Right hindlimb (tissue), 1 donor: Measurements from ENCODE around the gene OLFML2B.

Experiments used
- DNase-seq: peaks from one replicate; pipeline ENCODE4 v3.0.0-alpha.2; 2018

OLFML2B gene

GRCh38 chr1:161973924-161974845 lies 49.5 kb downstream of the OLFML2B start:
- peak; percentile 72 for DNase-seq

- DNase-seq: no peak
These were observed 50.8 kb downstream of the OLFML2B start for GRCh38 chr1:161972828-161973227.

- DNase-seq: no peak
These were observed 53.0 kb downstream of the OLFML2B start for GRCh38 chr1:161970633-161971032.

- no peak for DNase-seq
These were observed 53.6 kb downstream of the OLFML2B start for GRCh38 chr1:161970036-161970435.

GRCh38 chr1:161966067-161966466 lies 57.6 kb downstream of the OLFML2B start:
- DNase-seq: no peak

GRCh38 chr1:161962091-161962887 lies 61.4 kb downstream of the OLFML2B start:
- DNase-seq: no peak

GRCh38 chr1:161958425-161958824 lies 65.2 kb downstream of the OLFML2B start:
- no peak for DNase-seq

GRCh38 chr1:161956930-161957329 lies 66.7 kb downstream of the OLFML2B start:
- DNase-seq: no peak

GRCh38 chr1:161956097-161956496 lies 67.6 kb downstream of the OLFML2B start:
- DNase-seq: peak; percentile 86

GRCh38 chr1:161955606-161956005 lies 68.1 kb downstream of the OLFML2B start:
- no peak for DNase-seq

- DNase-seq: no peak
These were observed 69.2 kb downstream of the OLFML2B start for GRCh38 chr1:161954466-161954865.

GRCh38 chr1:161954050-161954449 lies 69.6 kb downstream of the OLFML2B start:
- DNase-seq: no peak

GRCh38 chr1:161953256-161953920 lies 70.3 kb downstream of the OLFML2B start:
- no peak for DNase-seq

- DNase-seq: no peak
These were observed 71.0 kb downstream of the OLFML2B start for GRCh38 chr1:161952607-161953172.

GRCh38 chr1:161951646-161952045 lies 72.0 kb downstream of the OLFML2B start:
- DNase-seq: no peak

- DNase-seq: no peak
These were observed 73.3 kb downstream of the OLFML2B start for GRCh38 chr1:161950377-161950776.

- no peak for DNase-seq
These were observed 74.1 kb downstream of the OLFML2B start for GRCh38 chr1:161949548-161949947.

GRCh38 chr1:161948435-161948834 lies 75.2 kb downstream of the OLFML2B start:
- no peak for DNase-seq

GRCh38 chr1:161946071-161946987 lies 77.3 kb downstream of the OLFML2B start:
- DNase-seq: no peak

- no peak for DNase-seq
These were observed 78.2 kb downstream of the OLFML2B start for GRCh38 chr1:161945306-161946060.

- DNase-seq: no peak
These were observed 79.3 kb downstream of the OLFML2B start for GRCh38 chr1:161944381-161944780.
